Measurements from ENCODE around the gene TRAPPC6A.

Gene TRAPPC6A

DNA sequence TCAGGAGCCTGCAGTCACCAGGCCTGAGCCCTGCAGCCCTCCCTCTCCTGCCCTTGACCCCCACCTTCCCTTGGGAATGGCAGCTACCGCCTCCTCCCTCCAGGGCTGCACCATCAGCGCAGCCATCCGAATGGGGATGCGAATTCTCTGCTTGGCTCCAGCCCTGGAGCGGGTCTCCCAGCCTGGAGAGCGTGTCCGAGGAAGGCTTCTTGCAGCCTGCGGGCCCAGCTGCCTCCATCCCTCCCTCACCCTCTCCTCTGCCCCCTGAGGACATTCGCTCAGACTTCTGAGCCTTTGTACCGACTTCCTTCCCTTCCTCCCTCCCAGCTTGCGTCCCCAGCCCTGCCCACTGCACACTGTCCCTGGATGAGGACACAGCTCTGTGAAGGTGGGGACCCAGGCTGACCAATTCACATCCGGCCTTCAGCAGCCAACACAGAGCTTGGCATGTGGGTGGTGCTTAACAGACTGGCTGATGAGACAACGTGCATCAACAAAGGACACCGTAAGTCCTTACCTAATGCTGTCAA is 11.2 kb downstream of the TRAPPC6A start:
- no peak for DNase-seq (ENCODE audit: low read depth)
- no peak overlapping the region for H3K4me3 ChIP-seq (ENCODE audit: low read depth, low read length)

DNA sequence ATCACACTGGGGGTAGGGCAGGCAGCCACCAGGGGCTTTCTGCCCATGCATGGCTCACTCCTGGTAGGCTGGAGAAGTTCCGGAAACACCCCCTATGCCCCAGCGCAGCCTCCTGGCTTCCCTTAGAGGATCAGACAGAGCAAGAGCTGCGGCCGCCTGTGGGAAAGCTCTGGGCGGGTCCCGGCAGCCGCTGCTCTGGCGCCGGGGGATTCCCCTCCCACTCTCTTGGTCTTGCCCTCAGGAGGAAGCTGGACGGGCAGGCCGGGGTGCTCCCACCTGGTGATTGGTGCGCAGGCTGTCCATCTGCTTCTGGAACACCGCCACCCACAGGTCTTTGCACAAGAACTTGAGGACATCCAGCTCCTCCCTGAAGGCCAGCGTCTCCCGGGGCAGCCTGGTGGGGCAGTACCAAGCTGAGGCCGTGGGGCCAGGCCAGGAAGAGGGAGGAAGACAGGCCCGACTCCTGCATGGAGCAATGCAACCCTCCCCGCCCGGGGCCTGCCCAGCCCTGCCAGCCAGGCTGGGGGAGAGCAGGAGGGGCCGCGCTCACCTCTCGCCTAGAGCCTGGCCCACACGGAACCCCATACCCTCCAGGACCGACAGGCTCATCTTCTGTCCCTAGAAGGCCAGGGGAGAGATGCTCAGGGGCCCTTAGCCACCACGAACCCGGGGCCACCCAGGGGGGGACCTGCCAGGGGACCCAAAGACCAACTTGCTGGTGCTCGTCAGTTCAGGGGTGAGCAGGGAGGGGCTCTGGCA is 13.3 kb downstream of the TRAPPC6A start:
- DNase-seq (ENCODE audit: low read depth): peak; percentile 58
- H3K4me3 ChIP-seq (ENCODE audit: low read depth, low read length): no peak overlapping the region

DNA sequence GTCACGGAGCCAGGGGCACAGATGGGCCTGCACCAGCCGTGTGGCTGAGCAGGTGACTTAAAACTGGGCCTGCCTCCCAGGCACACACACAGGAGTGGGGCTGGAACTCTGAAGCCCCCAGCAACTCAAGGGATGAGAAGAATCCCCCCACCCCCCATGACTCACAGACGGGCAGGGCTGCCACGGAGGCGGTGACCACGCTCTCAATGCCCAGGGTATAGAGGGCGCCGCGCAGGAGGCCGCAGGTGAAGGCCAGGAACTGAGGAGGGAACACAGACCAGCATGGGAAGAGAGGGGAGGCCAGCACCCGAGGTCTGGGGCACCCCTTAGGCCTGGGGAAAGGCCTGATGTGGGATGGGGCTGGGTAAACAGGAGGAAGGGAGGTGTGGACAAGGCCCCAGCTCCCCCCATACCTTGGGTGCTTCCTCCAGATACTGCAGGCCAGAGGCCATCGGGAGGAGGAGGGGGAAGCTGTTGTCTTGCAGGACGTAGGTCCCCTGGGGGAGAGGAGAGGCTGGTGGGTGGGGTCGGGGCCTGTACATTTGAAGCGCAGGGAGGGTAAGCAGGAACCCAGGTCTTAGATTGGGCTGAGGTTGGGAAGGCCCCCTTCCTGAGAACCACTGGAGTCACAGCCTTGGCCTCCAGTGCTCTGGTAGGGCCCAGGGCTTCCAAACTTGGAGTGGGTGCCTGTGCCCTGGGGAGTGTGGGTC is 14.1 kb downstream of the TRAPPC6A start:
- DNase-seq (ENCODE audit: low read depth): no peak
- no peak overlapping the region for H3K4me3 ChIP-seq (ENCODE audit: low read depth, low read length)

DNA sequence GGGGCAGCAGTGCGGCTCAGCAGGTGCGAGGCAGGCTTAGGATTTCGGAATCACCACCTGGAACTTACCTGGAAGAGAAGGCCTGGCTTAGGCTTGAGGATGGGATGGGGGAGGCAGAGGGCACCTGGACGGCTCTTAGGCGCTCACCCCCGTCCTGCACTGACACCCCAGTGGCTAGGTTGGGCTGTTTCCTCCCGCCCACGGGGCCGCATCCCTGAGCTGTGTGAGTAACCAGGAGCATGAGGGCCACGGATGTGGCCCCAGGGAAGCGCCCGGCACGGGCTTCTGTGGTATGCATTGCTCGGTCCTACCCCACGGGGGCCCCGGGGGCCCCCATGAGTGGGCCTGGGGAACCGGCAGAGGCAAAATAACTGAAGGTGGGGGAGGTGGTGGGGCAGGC is 14.9 kb downstream of the TRAPPC6A start:
- DNase-seq (ENCODE audit: low read depth): no peak

DNA sequence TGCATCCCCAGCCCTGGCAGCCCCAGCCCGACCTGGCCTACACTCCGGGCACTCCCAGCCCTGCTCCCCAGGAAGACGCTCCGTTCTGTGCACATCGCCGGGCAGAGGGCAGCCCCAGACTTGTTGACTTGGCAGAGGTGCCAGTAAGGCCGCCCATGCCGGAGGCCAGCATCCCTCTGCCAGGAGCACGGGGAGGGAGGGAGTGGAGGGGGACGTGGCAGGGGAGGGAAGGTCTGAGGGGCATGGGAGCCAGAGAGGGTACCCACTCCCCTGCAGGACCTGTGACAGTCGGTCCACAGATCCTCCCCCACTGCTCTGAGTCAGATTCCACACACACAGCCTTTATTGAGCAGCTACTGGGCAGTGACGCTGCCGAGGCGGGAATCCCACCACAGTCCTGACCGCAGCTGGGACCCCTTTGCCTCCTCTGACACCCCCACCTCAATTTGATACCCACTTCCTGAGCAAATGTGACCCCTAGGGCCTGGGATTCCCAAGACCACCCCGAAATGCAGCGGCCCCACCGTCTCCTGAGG is 15.4 kb downstream of the TRAPPC6A start:
- H3K4me3 ChIP-seq (ENCODE audit: low read depth, low read length): no peak overlapping the region
- no peak for DNase-seq (ENCODE audit: low read depth)

More for the DNA sequence above, 14.9 kb downstream of the TRAPPC6A start:
- H3K4me3 ChIP-seq (ENCODE audit: low read depth, low read length): no peak overlapping the region

DNA sequence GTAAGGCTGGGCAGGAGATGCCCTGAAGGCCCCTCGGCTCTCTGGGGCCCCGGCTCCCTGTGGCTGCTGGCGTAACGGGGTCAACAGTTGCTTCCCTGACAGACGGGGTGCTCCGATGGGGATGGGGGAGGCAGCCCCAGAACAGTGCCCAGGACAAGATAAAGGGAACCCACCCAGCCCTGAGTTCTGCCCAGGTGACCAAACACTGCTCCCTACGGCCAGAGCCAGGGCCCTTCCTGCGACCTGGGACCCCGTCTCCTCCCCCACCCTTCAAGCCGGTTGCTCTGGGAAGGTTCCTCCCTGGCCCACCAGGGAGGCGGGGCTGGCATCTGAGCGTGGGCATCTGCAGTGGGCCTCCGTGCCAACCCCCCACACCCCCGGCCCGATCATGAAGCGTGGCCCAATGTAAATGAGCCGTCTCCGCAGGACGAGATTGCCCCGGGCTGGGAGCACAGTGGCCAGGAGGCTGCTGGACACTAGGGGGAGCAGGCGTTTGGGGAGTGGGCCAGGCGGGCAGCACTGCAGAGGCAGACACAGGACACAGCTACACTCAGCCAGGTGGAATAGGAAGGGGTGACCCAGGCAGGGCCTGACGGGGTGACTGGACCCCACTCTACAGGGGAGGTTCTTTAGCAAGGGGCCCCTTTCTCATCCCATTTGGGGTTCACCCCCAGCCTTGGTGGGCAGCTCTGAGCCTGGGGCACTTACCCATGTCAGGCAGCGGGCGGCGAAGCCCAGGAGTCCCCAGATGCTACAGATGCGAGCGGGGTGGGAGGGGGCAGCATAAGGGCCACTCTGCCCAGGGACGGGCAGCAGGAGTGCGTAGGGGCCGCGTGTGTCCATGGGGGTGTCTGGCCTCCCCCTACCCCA is 16.1 kb downstream of the TRAPPC6A start:
- H3K4me3 ChIP-seq (ENCODE audit: low read depth, low read length): no peak overlapping the region
- no peak for DNase-seq (ENCODE audit: low read depth)

DNA sequence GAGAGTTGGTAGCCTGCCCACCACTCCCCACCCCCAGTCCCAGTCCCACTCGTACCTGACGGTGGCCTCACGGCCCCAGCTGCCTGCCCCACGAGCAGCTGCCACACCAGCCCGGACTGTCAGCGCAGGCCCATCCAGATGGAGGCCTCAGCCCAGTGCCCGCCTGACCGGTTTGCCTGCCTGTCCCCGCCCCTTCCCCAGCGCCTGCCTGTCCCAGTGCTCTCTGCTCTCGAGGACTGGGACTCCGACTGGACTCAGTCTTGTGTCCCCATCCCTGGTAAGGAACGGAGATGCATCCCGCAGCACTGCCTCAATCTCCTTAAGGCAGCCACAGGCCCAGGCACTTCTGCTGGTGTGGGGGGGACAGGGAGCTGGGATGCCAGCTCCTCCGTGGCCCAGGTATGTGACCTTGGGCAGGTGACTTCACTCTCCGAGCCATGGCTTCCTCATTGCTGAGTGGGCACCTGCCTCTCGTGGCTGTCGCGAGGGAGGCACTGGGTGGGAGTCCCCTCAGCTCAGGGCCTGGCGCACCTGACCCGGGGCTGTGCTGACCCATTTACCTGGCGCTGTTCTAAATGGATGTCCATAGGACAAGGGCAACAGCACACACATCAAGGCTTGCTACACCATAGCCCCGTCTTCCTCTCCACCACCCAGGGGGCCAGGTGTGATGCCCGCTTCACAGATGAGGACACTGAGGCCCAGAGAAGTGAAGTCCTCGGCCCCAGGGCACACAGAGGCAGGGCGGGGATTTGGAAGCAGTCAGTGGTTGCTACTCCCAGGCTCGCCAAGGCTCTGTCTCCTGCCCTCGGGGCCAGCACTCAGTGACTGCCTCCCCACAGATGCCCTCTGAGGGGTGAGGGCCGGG is 16.9 kb downstream of the TRAPPC6A start, which contains the start of gene NKPD1:
Gene NKPD1, minus strand, starts transcription at position 113 of the 868 bp plus-strand sequence. CDS start 832 bp downstream, outside the sequence.
- H3K4me3 ChIP-seq (ENCODE audit: low read depth, low read length): no peak within 1 kb of the TSS
- DNase-seq (ENCODE audit: low read depth): no peak

DNA sequence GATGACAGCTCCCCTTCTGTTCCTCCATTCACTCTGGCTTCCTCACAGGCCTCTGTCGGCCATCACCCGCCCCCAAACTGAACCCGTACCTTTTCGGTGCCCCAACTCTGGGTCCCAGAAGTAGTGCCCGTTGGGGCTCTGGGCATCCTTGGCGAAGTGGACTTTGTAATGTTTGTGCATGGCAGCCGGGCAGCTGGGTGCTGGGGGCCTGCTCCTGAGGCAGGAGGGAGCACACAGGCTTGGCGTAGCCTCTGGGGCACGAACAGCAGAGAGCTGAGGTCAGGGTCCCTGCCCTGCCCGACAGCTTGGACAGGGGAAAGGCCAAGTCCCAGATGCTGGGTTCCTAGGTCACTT is 18.1 kb downstream of the TRAPPC6A start:
- H3K4me3 ChIP-seq (ENCODE audit: low read depth, low read length): no peak overlapping the region
- DNase-seq (ENCODE audit: low read depth): no peak

DNA sequence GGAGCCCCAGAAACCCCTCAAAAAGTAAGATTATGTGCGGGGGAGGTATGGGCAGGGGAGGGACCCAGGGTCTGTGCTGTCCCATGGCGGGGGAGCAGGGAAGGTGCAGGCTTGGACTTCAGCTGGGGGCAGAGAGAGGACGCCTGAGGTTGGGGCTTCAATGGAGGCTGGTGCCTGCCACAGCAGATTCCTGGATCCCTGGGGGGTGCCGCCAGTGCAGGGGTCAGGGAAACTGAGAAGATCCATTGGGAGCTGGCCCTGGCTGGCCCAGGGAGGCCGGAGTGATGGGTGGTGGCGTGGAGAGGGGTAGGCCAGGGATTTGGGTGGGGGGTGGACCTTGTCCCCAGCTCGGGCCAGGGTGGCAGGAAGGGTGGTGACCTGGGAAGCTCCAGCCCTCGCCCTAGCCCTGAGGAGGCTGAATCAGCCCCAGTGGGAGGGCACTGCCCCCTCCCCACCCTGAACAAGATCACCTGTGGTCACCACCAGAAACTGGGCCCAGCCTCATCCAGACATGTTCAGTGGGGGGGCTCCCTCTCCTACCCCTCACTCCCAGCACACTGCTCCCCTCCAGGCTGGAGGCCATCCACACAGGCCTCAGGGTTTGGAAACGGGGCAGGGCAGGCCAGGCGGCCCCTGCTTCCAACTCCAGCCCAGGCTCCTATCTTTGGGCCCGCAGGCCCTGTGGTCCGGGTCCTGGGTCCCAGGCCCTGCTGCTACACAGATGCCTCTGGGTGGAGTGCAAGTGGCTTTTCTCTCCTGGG is 18.6 kb downstream of the TRAPPC6A start:
- no peak for DNase-seq (ENCODE audit: low read depth)
- H3K4me3 ChIP-seq (ENCODE audit: low read depth, low read length): no peak overlapping the region

DNA sequence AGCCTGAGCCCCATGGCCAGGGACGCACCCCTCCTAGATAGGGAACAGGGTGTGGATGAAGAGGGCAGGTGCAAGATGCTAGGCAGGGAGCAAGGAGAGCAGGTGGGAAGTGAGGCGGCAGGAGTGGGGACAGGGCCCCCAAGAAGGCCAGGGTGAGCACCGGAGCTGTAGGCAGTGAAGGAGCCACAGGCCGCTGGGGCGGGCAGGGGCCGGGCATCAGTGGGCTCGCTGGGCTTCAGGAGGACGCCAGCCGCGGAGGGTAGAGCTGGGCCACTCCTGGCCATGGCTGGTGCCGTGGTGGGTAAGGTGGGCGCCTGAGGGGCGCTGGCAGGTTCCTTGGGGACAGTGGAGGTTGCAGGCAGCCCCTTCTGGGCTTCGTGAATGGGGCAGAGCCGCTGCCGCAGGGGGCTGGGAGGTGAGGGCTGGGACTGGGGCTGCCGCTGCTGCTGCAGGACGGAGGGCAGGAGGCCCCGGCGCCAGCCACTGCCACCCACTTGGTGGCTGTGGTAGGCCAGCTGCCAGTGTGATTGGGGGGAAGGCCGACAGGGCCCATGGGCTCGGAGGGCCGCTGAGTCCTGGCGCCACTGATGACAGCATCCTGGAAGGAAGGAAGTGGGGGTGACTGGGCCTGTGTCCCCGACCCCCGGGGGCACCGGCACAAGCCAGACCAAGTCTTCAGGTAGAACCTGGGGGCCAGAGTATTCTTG is 19.4 kb downstream of the TRAPPC6A start:
- no peak overlapping the region for H3K4me3 ChIP-seq (ENCODE audit: low read depth, low read length)
- DNase-seq (ENCODE audit: low read depth): no peak

DNA sequence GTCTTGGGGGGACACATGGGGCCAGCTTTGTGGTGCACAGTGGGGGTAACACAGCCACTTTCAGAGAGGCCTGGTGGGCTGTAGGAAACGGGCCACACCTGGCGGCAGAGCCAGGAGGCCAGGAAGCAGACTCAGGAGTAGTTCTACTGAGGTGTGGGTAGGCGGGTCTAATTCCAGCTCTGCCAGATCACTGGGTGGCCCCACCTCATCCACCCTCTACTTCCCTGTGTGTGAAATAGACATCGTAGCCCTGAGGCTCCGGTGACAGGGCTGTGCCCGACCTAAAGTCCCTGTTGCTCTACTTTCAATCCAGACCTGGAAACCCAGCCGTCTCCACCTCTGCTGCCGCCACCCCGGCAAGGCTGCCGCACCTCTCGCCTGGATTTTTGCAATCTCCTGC is 21.3 kb downstream of the TRAPPC6A start:
- no peak overlapping the region for H3K4me3 ChIP-seq (ENCODE audit: low read depth, low read length)
- DNase-seq (ENCODE audit: low read depth): no peak

DNA sequence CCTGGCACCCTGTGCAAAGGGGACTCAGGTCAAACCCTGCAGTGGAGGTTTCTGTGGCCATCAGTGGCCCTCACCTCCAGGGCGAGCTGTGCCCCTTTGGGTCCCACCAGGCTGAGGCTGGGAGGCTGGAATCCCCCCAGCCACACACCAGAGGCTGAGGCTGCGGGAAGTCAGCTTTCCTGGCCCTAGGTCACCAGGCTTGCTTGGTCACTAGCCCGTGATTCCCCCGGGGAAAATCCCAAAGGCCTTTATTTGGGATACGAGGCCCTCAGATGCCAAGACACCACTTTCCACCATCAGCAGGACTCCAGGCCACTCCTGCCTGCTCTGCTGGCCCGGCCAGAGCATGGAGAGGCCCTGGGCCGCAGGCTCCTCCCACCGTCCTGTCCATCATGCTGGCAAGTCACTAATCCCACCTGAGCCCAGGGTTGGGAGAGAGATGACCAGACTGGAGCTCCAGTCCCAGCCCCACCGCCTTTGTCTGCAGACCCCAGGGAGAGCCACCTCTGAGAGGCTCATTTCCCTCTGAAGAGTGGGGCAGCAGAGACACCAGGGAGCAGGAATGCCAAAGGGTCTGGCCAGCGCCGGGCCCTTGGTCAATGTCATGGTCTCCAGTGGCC is 21.9 kb downstream of the TRAPPC6A start:
- H3K4me3 ChIP-seq (ENCODE audit: low read depth, low read length): no peak overlapping the region
- no peak for DNase-seq (ENCODE audit: low read depth)

DNA sequence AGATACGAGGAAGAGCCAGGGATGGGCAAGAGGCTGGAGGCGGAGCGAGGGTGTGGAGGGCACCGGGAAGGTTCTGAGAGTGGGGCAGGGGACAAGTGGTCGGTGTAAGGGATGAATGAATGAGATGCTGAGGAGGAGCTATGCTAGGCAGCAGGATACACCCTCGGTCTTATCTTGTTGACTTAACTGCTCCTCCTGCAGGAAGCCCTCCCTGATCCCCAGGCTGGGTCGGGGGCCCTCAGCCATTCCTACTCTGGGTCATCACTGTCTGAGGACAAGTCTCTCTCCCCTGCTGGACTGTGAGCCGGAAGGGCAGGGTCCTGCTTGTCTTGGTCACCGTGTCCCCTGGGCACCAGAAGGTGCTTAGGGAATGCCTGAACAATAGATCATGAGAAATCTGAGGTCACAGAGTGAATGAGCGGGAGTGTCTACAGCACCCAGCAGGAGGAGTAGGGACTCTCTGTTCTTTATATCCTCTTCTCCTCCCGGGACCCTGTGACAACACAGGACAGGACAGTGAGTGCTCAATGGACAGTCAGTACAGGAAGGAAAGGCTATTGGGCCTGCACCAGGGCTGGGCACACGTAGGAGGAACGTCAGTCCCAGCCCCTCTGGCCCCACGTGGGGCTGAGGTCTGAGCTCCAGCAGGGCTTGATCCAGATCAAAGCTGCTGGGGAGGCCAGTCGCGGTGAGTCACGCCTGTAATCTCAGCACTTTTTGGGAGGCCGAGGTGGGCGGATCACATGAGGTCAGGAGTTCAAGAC is 23.8 kb downstream of the TRAPPC6A start:
- DNase-seq (ENCODE audit: low read depth): no peak
- no peak overlapping the region for H3K4me3 ChIP-seq (ENCODE audit: low read depth, low read length)

DNA sequence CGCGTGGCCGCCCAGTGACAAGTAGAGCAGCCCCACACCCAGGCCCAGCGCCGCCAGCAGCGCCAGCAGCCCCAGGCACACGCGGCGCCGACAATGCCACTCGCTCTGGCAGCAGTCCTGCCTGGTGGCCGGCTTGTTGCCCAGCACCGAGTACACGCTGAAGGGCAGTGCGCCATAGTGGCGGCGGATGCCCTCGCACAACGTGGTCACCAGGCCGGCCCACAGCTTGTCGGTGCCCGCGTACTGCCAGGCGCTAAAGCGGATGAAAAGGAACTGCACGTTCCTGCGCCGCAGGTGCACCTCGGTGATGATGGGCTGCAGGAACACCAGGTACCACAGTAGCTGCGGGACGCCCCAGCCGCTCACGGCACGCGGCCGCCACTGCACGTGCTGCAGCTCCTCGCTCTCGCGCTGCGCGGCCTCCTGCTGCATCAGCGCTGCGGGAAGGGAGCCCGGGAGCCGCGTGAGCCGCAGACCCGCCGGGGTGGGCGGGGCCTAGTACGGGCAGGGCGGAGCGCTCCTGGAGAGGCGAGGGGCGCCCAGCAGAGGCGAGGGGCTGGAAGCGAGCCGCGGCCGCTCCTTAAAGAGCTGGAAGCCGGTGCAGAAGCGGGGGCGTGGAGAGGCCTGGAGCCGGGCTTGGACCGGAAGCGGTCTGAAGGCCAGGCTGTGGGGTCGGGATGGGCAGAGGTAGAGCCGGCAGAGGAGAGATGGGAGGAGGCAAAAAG is 24.5 kb downstream of the TRAPPC6A start:
- peak overlapping the region; percentile 34 for H3K4me3 ChIP-seq (ENCODE audit: low read depth, low read length)
- DNase-seq (ENCODE audit: low read depth): no peak

DNA sequence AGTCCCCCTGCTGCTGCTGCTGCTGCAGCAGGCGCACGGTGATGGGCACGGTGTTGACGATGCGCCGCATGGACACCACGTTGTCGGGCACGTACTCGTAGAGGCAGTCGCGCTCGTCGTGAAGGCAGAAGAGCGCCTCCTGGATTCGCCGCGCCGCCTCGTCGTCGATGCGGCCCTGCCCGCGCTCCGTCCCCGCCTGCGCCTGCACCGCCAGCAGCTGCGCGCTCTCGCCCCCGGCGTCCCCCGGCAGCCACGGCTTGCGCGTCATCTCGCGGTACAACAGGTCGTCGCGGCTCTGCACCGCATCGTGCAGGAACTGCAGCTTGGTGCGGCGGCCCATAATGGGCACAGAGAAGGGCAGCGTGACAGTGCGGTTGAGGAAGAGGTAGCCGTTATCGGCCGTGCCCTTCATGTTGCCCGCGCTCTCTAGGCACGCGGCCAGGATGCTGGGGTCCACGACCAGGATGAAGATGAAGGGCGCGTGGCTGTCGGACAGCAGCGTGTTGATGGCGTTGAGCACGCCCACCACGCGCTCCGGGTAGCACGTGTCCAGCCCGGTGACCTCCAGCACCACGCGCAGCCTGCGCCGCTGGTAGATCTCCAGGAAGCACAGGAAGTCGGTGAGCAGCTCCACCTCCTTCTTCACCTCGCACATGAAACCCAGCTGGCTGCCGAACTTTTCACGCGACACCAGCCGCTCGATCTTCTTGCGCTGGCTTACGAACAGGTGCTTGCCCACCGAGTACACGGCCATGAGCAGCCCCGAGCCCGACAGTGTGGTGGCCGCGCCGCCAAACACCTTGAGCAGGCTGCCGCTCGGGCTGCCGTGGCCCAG is 25.3 kb downstream of the TRAPPC6A start:
- no peak for DNase-seq (ENCODE audit: low read depth)
- peak overlapping the region; percentile 34 for H3K4me3 ChIP-seq (ENCODE audit: low read depth, low read length)

All from skeletal muscle cell (primary cell).